Endothelial cell of umbilical vein (primary cell): ENCODE measurements around the gene SPDYE6.
"Not testable (repeated sequence)": the region's sequence is repeated elsewhere in the genome, so short reads cannot be mapped to it uniquely, and the experiment has no call there.

Source experiments
- EZH2 ChIP-seq: IDR thresholded peaks from 2 replicates; pipeline ENCODE4 v1.6.1; 2012; ENCODE audit warnings: borderline replicate concordance, low read depth, mild to moderate bottlenecking, moderate library complexity, low read length, inconsistent platforms; ENCODE audit not compliant: severe bottlenecking
- FOS ChIP-seq: IDR thresholded peaks from 2 replicates; pipeline ENCODE4 v1.6.1; 2011; ENCODE audit warnings: mild to moderate bottlenecking, low read length, moderate library complexity, borderline replicate concordance; ENCODE audit not compliant: insufficient read depth
- GATA2 ChIP-seq: IDR thresholded peaks from 2 replicates; pipeline ENCODE4 v1.7.0; 2011; ENCODE audit warnings: low read depth, mild to moderate bottlenecking, moderate library complexity, mixed read lengths, low read length; ENCODE audit not compliant: insufficient read length, insufficient read depth
- JUN ChIP-seq: IDR thresholded peaks from 2 replicates; pipeline ENCODE4 v1.6.1; 2011; ENCODE audit warnings: borderline replicate concordance, low read depth; ENCODE audit not compliant: insufficient read length, insufficient read depth
- MYC ChIP-seq: IDR thresholded peaks from one replicate; pipeline ENCODE4 v1.6.1; 2011; ENCODE audit warnings: mild to moderate bottlenecking, low read depth, low read length
- POLR2A ChIP-seq: IDR thresholded peaks from 2 replicates; pipeline ENCODE4 v1.6.1; 2012; ENCODE audit warnings: low read depth, mild to moderate bottlenecking, control low read depth, low read length
- POLR2AphosphoS5 ChIP-seq: IDR thresholded peaks from 2 replicates; pipeline ENCODE4 v1.6.1; 2012; ENCODE audit warnings: low read depth, mild to moderate bottlenecking, control low read depth, low read length, moderate library complexity; ENCODE audit not compliant: insufficient read depth
- TF ChIP-seq, protein P1 (sequence below), 2 donors: IDR thresholded peaks; 1 replicate in 1 of 2; 2 replicates in 1 of 2; pipeline ENCODE4 v1.5.1; 2011; ENCODE audit warnings: low read length in 2 of 2, mild to moderate bottlenecking in 2 of 2, moderate library complexity in 2 of 2, control low read depth in 1 of 2, inconsistent platforms in 1 of 2, low read depth in 1 of 2; ENCODE audit not compliant: insufficient read depth in 1 of 2; ENCODE audit errors: extremely low read depth in 1 of 2
- TF ChIP-seq, protein P2 (sequence below): IDR thresholded peaks from 2 replicates; pipeline ENCODE4 v1.6.1; 2011; ENCODE audit not compliant: insufficient read depth, insufficient read length

- not testable (repeated sequence) for TF ChIP-seq POLR2A, MYC, JUN, EZH2, POLR2AphosphoS5, FOS, GATA2
- TF ChIP-seq, protein P1, sequence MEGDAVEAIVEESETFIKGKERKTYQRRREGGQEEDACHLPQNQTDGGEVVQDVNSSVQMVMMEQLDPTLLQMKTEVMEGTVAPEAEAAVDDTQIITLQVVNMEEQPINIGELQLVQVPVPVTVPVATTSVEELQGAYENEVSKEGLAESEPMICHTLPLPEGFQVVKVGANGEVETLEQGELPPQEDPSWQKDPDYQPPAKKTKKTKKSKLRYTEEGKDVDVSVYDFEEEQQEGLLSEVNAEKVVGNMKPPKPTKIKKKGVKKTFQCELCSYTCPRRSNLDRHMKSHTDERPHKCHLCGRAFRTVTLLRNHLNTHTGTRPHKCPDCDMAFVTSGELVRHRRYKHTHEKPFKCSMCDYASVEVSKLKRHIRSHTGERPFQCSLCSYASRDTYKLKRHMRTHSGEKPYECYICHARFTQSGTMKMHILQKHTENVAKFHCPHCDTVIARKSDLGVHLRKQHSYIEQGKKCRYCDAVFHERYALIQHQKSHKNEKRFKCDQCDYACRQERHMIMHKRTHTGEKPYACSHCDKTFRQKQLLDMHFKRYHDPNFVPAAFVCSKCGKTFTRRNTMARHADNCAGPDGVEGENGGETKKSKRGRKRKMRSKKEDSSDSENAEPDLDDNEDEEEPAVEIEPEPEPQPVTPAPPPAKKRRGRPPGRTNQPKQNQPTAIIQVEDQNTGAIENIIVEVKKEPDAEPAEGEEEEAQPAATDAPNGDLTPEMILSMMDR (IDR thresholded peaks at IDR 0.05; ENCODE audit: extremely low read depth in 1 of 2, insufficient read depth in 1 of 2, low read depth in 1 of 2, low read length in 2 of 2): not testable (repeated sequence)
- TF ChIP-seq, protein P2, sequence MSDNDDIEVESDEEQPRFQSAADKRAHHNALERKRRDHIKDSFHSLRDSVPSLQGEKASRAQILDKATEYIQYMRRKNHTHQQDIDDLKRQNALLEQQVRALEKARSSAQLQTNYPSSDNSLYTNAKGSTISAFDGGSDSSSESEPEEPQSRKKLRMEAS: not testable (repeated sequence)
Observed at GRCh38 chr7:102328863-102329262, 27.4 kb downstream of the SPDYE6 start.
